ENCODE measurements around the gene SECISBP2L. TPM values are rescaled to one million over a fixed set of nuclear protein-coding genes. Genes with fewer than 3 reads are reported as not detected.

SECISBP2L gene
- total RNA-seq, 1 experiment from 2014 or later = 24.7 TPM

DNA sequence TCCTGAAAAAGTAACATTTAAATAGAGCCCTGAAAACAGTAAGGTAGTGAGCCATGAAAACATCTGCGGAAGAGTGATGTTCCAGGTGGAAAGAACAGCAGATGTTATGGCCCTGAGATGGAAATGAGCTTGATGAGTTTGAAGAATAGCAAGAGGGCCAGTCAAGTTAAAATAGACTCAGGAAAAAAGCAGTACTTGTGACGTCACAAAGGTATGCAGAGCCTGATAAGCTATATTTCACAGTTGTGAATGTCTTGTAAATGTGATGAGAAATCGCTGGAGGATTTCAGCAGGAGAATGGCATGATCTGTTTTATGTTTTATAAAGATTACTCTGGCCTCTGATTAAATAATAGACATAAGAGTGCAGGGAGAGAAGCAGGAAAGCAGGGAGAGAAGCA lies 18.6 kb upstream of the SECISBP2L start:
- Mint-ChIP-seq H3K9me3 (no peaks in the 10 kb centered on the region), H3K36me3 (ENCODE audit: insufficient read depth in 1 of 3, low read depth in 3 of 3) (no peaks in the 10 kb centered on the region; a peak in 1 of 7 replicates), H3K4me3 (no peak overlapping the region), H3K27me3 (ENCODE audit: low read depth) (no peaks in the 10 kb centered on the region), H3K4me1 (peaks cover 11 to 13% of the 10 kb centered on the region in 2 experiments), H3K27ac (no peak overlapping the region)
- no peak overlapping the region for H2BK5ac ChIP-seq (ENCODE audit: insufficient read length, low read length)
- no peaks in the 10 kb centered on the region for H3K79me2 ChIP-seq (ENCODE audit: insufficient read depth, low read length)
- no peak overlapping the region for H3K4ac ChIP-seq (ENCODE audit: low read depth, low read length)
- TF ChIP-seq, protein P1, sequence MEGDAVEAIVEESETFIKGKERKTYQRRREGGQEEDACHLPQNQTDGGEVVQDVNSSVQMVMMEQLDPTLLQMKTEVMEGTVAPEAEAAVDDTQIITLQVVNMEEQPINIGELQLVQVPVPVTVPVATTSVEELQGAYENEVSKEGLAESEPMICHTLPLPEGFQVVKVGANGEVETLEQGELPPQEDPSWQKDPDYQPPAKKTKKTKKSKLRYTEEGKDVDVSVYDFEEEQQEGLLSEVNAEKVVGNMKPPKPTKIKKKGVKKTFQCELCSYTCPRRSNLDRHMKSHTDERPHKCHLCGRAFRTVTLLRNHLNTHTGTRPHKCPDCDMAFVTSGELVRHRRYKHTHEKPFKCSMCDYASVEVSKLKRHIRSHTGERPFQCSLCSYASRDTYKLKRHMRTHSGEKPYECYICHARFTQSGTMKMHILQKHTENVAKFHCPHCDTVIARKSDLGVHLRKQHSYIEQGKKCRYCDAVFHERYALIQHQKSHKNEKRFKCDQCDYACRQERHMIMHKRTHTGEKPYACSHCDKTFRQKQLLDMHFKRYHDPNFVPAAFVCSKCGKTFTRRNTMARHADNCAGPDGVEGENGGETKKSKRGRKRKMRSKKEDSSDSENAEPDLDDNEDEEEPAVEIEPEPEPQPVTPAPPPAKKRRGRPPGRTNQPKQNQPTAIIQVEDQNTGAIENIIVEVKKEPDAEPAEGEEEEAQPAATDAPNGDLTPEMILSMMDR (conservative IDR thresholded peaks at IDR 0.05) = no peak
- no peak overlapping the region for H4K91ac ChIP-seq (ENCODE audit: insufficient read length, low read depth, low read length)
- no peaks in the 10 kb centered on the region for H4K20me1 ChIP-seq (ENCODE audit: control insufficient read depth, insufficient read depth, insufficient read length)
- H3K23ac ChIP-seq (ENCODE audit: insufficient read length, low read depth, low read length) = no peak overlapping the region
- H2BK120ac ChIP-seq (ENCODE audit: low read depth, low read length, poor library complexity, severe bottlenecking) = no peak overlapping the region
- no peaks in the 10 kb centered on the region for H3K9me3 ChIP-seq (ENCODE audit: control insufficient read depth, low read depth, low read length)
- no peak overlapping the region for H3K14ac ChIP-seq (ENCODE audit: insufficient read depth, low read length)
- no peak for DNase-seq
- H3K9ac ChIP-seq (ENCODE audit: extremely low read depth, insufficient read length, low read length) = no peak overlapping the region
- no peak overlapping the region for H2BK20ac ChIP-seq (ENCODE audit: low read depth, low read length, poor library complexity, severe bottlenecking)
- no peaks in the 10 kb centered on the region for H3K79me1 ChIP-seq (ENCODE audit: insufficient read depth, low read depth, low read length, poor library complexity, severe bottlenecking)
- H3K4me1 ChIP-seq (ENCODE audit: insufficient read depth, low read length) = no peaks in the 10 kb centered on the region; the same call in 1 of the 2 replicates
- H3T11ph ChIP-seq (ENCODE audit: low read length) = no peak overlapping the region
- no peak overlapping the region for H3K27ac ChIP-seq (ENCODE audit: insufficient read length, low read depth, low read length)
- no peak overlapping the region for H4K5ac ChIP-seq (ENCODE audit: insufficient read length, low read depth, low read length)
- WGBS (ENCODE audit: extremely low coverage, insufficient read length, low lambda C conversion rate) = no CpG with 5 or more reads among the region's 3 CpGs
- no peak overlapping the region for H3K4me2 ChIP-seq (ENCODE audit: insufficient read depth, insufficient read length, low read length)
- H4K8ac ChIP-seq (replicated peaks; ENCODE audit: insufficient read length, low read depth, low read length) = no peak overlapping the region
- no peak overlapping the region for H2AFZ ChIP-seq (ENCODE audit: low read length)
- H3K18ac ChIP-seq (ENCODE audit: insufficient read length, low read depth, low read length) = no peak overlapping the region
- no peak overlapping the region for H3K56ac ChIP-seq (ENCODE audit: insufficient read length, low read depth, low read length)
- H3K23me2 ChIP-seq (ENCODE audit: insufficient read length, low read depth, low read length, poor library complexity, severe bottlenecking) = no peaks in the 10 kb centered on the region
- no peak overlapping the region for H2BK15ac ChIP-seq (ENCODE audit: low read depth, low read length)
- no peak overlapping the region for H2AK5ac ChIP-seq (ENCODE audit: insufficient read length, low read length)
- H2BK12ac ChIP-seq (ENCODE audit: insufficient read length, low read depth, low read length) = no peak overlapping the region
- no peaks in the 10 kb centered on the region for H3K27me3 ChIP-seq (ENCODE audit: insufficient read depth, low read length)

Measured in H9 (cell line).